NCI-H748 treated with DMSO at 0.1 percent for 48 hours (cell line): Measurements from ENCODE around the gene FKBP15.
A peak's percentile ranks its signal among the peaks of the same experiment; 100 is the strongest.

Experiments used
- DNase-seq: peaks from one replicate; lab custom pipeline; 2025; lab: John Stamatoyannopoulos, UW

Gene FKBP15

GRCh38 chr9:113183956-113184488, 37.1 kb downstream of the FKBP15 start:
- no peak for DNase-seq

- DNase-seq: no peak
Observed at GRCh38 chr9:113181165-113181564, 39.9 kb downstream of the FKBP15 start.

GRCh38 chr9:113179839-113180238, 41.2 kb downstream of the FKBP15 start:
- no peak for DNase-seq

GRCh38 chr9:113178087-113178486, 43.0 kb downstream of the FKBP15 start:
- no peak for DNase-seq

GRCh38 chr9:113177251-113177650, 43.8 kb downstream of the FKBP15 start:
- no peak for DNase-seq

- no peak for DNase-seq
Observed at GRCh38 chr9:113176803-113177202, 44.3 kb downstream of the FKBP15 start.

- no peak for DNase-seq
Observed at GRCh38 chr9:113173341-113173740, 47.7 kb downstream of the FKBP15 start.

GRCh38 chr9:113168809-113169208, 52.3 kb downstream of the FKBP15 start:
- no peak for DNase-seq

GRCh38 chr9:113166039-113166438, 55.0 kb downstream of the FKBP15 start:
- no peak for DNase-seq

- no peak for DNase-seq
Observed at GRCh38 chr9:113164536-113165300, 56.4 kb downstream of the FKBP15 start.

GRCh38 chr9:113163001-113163400, 58.1 kb downstream of the FKBP15 start:
- no peak for DNase-seq

- DNase-seq: no peak
Observed at GRCh38 chr9:113160571-113160970, 60.5 kb downstream of the FKBP15 start.

GRCh38 chr9:113158446-113158845, 62.6 kb downstream of the FKBP15 start:
- DNase-seq: no peak

GRCh38 chr9:113156880-113157279, 64.2 kb downstream of the FKBP15 start:
- no peak for DNase-seq

- no peak for DNase-seq
Observed at GRCh38 chr9:113155911-113156588, 65.0 kb downstream of the FKBP15 start.

GRCh38 chr9:113154946-113155345, 66.1 kb downstream of the FKBP15 start:
- DNase-seq: no peak

- DNase-seq: no peak
Observed at GRCh38 chr9:113154471-113154870, 66.6 kb downstream of the FKBP15 start.

GRCh38 chr9:113153599-113153998, 67.5 kb downstream of the FKBP15 start:
- DNase-seq: no peak

GRCh38 chr9:113152699-113153098, 68.4 kb downstream of the FKBP15 start:
- no peak for DNase-seq

- no peak for DNase-seq
Observed at GRCh38 chr9:113151696-113152630, 69.1 kb downstream of the FKBP15 start.

- DNase-seq: peak; percentile 56
Observed at GRCh38 chr9:113150670-113151611, 70.1 kb downstream of the FKBP15 start, which contains the start of gene SLC31A2. SLC31A2 (plus strand) TSS chr9:113151007; CDS start chr9:113151075, 68 bp downstream.
